ENCODE data around the gene NOX5.

The NOX5 gene

DNA sequence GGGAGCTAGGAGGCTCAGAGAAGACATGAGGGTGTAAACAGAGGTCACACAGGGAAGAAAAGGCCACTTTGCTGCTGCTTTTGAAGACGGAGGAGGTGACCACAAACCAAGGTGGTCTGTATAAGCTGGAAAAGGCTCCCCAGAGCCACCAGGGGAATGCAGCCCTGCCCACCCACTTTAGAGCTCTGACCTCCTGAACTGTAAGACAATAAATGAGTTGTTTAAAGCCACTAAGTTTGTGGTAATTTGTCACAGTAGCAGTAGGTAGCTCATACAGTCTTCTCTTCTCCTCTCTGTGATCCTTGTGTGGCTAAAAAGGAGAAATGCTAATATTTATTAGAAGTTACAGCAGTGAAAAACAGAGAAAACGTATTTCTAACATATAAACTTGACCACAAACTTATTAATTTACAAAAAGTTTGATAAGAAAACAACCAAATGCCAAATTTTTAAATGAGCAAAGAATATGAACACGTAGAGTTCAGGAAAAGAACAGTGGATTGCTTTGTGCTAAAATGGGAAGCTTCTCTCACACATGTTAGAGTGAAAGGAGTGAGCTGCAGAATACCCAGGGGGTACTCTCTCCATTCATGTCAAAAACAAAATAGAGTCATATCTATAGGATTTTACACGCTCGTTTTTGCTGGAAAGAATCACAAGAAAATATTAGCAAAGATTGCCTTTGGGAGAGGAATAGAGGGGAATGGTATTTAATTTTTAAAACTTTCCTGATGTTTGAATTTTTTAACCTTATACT is 71.0 kb downstream of the NOX5 start:
- no peak for DNase-seq

GRCh38 chr15:69086427-69087204 is 72.1 kb downstream of the NOX5 start:
- DNase-seq, result no peak

- no peak for DNase-seq
Observed at GRCh38 chr15:69087366-69087976, 73.0 kb downstream of the NOX5 start.

DNA sequence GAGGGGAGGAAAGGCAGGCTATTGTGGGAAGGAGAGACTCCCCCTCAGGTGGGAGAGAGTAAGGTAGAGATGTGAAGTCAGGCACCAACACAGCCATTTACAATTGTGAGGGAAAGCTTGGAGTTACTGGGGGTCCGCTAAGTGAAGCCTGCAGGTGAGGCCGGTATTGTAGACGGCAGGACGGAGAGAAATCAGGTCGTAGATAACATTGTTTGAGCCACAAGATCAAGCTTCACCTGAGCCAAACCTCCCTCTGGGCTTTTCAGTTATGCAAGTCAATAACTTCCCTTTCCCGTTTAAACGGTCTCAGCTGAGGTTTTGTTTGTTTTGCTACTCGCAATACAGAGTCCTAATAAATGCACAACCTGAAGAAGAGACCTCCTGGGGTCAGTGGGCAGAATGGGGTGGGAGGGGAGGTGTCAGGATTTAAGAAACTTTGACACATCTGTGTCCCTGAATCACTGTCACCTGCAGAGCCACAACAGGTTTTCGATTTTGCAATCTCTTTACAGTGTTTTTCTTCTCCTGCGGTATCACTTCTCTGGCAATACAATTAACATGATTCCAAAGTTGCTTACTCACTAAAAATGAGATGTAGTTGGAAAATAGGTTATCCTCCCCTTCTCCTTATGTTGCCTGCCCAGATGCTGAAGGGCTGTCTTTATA is 73.9 kb downstream of the NOX5 start:
- DNase-seq, result no peak

DNA sequence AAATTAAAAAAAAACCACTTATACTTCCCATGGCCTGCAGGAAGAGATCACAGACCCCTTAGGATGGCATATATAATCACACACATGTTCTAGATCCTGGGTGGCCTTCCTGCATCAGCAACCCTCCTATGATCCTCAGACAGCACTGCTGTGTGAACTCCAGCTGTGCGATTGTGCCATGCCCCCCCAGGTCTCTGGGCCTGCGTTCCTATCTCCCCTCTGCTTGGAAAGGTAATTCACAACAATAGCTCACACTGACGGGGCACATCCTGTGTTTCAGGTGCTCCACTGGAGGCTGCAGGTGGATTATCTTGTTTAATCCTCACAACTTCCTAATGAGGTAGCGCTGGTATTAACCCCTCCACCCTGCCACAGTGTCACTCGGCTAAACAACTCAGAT is 74.8 kb downstream of the NOX5 start:
- DNase-seq, result no peak

GRCh38 chr15:69090197-69090948 is 75.9 kb downstream of the NOX5 start:
- no peak for DNase-seq

- DNase-seq, result no peak
Observed at GRCh38 chr15:69091654-69092053, 77.2 kb downstream of the NOX5 start.

GRCh38 chr15:69092159-69092558 is 77.7 kb downstream of the NOX5 start:
- DNase-seq, result no peak

DNA sequence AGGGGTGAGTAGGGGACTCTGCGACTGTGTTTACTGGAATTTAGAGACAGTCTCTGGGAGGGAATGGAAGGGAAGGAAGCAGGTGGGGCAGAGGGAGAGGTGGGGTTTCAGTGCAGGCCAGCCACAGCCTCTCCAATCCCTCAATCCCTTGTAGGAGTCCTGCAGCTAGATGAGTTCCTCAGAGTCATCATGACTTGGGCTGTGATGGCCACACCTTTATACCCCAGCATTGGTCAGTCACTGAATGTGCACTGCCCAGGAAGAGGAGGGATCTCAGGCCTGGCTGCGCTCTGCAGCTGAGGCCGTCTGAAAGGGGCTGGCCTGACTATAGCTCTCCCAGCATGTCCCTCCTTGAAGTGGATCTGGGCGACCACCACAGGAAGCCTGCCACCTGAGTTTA is 78.6 kb downstream of the NOX5 start:
- DNase-seq, result no peak

- DNase-seq, result no peak
Observed at GRCh38 chr15:69093614-69094013, 79.1 kb downstream of the NOX5 start.

DNA sequence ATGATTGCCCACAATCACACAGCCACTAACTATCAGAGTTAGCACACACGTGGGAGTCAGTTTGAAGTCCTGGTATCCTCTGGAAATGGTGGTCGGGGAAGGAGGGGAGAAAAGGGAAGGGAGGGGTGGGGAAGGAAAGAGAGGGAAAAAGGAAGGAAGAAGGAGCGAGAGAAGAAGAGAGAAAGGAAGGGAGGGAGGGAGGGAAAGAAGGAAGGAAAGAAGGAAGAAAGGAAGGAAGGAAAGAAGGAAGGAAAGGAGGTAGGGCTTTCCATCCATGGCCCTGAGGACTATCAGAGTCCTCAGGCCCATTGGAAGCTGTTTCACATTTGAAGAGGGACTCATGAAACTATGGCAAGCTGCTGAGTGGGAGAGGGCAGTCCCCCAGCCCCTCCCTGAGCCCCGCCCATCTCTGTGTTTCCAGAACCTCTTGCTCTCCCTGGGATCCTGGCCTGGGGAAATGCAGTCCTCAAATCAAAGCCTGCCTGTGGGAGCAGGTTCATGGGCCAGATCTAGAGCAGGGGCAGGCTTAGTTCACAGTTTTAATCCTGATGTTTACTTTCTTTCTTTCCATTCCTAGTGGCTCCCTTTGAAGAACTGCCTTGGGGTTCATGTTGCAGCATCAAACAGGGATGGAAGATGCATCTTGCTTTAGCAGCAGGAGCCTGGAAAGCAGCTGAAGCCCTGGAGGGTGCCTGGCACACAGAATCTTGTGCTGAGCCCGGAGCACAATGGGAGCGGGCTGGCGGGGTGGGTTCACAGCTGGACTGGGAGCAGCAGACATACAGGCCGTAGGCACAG is 79.8 kb downstream of the NOX5 start:
- DNase-seq, result no peak

DNA sequence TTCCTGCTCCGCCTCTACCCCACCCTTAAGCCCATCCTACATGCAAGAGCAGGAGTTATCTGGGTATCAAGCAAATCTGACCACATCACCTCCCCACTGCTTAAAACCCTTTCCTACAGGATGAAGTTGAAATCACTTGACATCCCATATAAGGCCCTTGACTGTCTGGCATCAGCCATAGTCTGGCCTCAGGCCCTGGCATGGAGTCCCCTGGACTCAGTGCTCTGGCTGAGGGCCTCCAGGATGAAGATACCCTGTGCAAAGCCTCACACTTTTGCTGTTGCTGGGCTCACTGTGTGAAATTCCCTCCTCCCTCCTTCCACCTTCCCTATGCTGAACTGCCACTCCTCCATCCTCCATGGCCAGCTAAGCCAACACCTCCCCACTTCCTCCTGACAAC is 80.8 kb downstream of the NOX5 start:
- DNase-seq, result no peak

DNA sequence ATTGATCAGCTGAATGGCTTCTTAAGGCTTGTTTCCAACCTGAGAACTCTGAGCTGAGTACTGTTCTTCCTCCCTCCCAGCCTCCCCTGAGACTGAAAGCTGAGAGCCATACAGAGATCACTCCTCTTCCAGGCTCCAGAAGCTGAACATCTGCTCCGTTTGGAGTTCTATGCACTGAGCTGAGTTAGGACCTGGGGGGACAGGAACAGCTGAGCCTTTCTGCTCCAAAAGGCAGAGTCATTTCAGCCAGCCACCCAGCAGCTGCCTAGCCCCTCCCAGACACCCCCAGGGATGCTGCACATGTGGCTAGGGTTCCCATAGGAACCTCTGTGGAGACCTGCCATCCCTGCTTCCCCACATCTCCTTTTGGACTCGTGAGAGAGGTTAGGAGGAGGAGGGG is 81.7 kb downstream of the NOX5 start:
- no peak for DNase-seq

DNA sequence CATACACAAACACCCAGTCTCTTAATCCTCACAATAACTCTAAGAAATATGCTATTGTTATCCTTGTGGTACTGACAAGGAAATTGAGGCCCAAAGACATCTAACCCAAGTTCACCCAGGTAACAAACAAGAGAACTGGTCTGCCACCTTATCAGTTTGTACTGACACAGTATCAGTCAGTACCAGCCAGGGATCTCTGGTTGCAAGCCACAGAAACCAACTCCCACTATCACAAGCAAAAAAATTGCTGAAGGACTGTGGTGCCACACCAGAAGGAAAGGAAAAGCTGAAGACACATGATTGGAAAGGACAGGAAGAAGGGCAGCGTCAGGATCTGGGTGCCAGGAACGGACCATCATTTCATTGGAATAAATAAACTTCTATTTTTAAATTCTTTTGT is 82.1 kb downstream of the NOX5 start:
- DNase-seq, result no peak

DNA sequence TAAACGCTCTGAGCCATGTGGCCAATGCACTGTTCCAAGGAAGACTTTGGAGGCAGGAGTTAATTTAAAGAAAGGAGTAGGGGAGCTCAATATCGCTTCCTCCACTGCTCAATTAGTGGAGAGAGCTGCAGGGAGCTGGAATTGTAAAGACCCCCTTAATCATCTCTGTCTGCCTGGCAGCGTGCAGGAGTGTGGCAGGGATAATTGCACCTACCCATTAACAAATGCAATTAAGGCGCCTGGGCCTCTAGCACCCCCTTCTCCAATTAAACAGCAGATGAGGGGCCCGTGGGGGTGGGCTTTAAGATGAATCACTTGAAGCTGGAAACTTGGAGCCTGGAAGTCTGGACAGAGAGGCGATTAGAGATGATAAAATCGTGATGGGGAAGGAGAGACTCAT is 84.3 kb downstream of the NOX5 start:
- no peak for DNase-seq

- DNase-seq, result no peak
Observed at GRCh38 chr15:69099941-69100340, 85.4 kb downstream of the NOX5 start.

DNA sequence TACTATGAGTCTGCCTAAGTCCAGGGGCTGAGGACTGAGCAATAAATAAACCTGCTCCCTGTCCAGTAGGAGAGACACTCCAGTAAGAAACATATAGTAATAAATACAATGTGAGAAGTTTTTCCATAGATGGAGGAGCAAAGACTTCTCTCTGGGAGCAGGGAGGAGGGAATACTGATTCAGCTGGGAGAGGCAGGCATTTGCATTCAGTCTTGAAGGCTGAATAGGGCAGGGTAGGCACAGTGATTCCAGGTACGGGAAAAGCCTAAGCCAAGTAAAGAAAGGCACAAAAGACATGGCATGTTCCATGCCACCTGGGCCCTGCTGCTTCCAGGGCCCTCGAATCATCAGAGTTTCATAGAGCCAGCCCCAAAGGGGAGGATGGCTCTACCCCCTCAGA is 86.3 kb downstream of the NOX5 start:
- no peak for DNase-seq

GRCh38 chr15:69104050-69104750 is 89.7 kb downstream of the NOX5 start:
- DNase-seq, result no peak

DNA sequence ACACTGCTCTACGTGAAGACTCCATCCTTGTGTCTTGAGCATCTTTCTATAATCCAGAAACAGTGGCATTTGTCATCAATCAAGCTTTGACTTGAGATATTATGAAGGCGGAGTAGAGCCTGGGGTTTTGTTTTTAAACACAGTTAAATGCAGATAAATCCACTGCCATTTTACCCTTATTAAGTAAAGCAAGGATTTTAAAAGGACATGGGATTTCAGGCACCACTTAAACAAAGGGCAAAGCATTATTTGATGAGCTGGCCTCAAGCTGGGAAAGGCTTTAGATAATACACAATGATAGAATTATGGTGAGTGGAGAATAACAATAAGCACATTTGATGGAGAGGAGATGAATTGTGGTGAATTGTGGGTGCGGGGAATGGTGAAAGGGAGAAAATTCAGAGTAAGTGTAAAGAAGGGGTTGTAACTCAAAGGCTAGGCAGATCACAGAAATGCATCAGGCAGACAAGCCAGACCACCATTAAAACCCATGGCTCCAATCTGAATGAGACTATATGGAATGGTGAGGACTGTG is 91.0 kb downstream of the NOX5 start:
- DNase-seq, result no peak

DNA sequence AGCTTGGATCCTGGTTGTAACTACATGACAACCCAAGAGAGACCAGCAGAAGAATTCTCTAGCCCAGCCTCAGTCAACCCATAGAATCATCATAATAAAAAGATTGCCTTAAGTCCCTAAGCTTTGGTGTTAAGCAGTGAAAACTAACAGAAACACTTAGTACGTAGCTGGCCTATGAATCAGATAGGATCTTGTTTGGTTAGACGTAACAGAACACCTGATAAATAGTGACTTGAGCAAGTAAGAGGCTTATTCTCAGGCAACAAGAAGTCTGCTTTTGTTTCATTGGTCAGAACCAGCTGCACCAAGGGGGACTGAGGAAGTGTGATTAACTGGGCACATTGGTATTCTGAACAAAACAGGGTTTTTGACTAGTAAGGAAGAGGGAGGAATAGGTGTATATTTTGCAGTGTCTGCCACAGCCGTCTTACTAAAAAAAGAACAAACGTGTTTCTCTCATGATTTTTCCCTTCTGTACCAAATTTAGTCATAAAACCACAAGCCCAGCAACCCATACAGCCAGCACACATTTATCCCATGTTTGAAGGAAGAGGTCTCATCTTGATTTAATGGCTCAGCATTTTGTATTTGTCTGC is 92.6 kb downstream of the NOX5 start:
- no peak for DNase-seq

All from DMS153 (cell line).